OCI-LY7 (cell line): ENCODE measurements around the gene SLC9A6. TPM values are rescaled to one million over a fixed set of nuclear protein-coding genes. Genes with fewer than 3 reads are reported as not detected.

Experiments
- BruUV-seq: library from RNA; stranded (reverse); fragments of 400-500 nt; replicated peaks from 2 replicates; lab custom pipeline; 2021; lab: Mats Ljungman, UMichigan
- CTCF ChIA-PET: fragments of 300-600 bp; sonication (Branson Sonifier 250); formaldehyde crosslinking; loops from one replicate; lab custom pipeline; 2022; ENCODE audit warnings: antibody characterized with exemption; ENCODE audit not compliant: unreplicated experiment; lab: Charles Lee
- POLR2A ChIA-PET: fragments of 300-600 bp; sonication (Branson Sonifier 250); formaldehyde crosslinking; loops from one replicate; lab custom pipeline; 2022; ENCODE audit warnings: antibody characterized with exemption; lab: Charles Lee
- DNase-seq: peaks from one replicate; pipeline ENCODE4 v3.0.0-alpha.2; 2015; ENCODE audit warnings: low spot score
- H2AFZ ChIP-seq: fragments of 200-600 bp; sonication (generic), shearing (Covaris generic); 2 replicates; pipeline ENCODE4 v1.6.1; 2014; ENCODE audit warnings: mild to moderate bottlenecking, antibody characterized with exemption, low read length, moderate library complexity
- H3K27ac ChIP-seq: fragments of 200-600 bp; sonication (generic); 2 replicates; pipeline ENCODE4 v1.5.1; 2014; ENCODE audit warnings: mixed run types, low read depth, mild to moderate bottlenecking, moderate library complexity, low read length, inconsistent platforms; ENCODE audit not compliant: poor library complexity, severe bottlenecking
- H3K36me3 ChIP-seq: fragments of 200-600 bp; sonication (generic); 2 replicates; pipeline ENCODE4 v1.6.1; 2014; ENCODE audit warnings: mild to moderate bottlenecking, antibody characterized with exemption, low read length, moderate library complexity, mixed read lengths; ENCODE audit not compliant: insufficient read depth
- H3K4me1 ChIP-seq: fragments of 200-600 bp; sonication (generic); 2 replicates; pipeline ENCODE4 v1.5.1; 2014; ENCODE audit warnings: mild to moderate bottlenecking, low read length; ENCODE audit not compliant: insufficient read depth, poor library complexity, severe bottlenecking
- H3K4me2 ChIP-seq: fragments of 200-600 bp; sonication (generic); 2 replicates; pipeline ENCODE4 v1.6.1; 2014; ENCODE audit warnings: mild to moderate bottlenecking, low read length
- H3K4me3 ChIP-seq: fragments of 200-600 bp; sonication (generic); 2 replicates; pipeline ENCODE4 v1.5.1; 2014; ENCODE audit warnings: mild to moderate bottlenecking, low read depth, low read length; ENCODE audit not compliant: poor library complexity, severe bottlenecking
- H3K79me2 ChIP-seq: fragments of 200-600 bp; sonication (generic); 2 replicates; pipeline ENCODE4 v1.6.1; 2016; ENCODE audit warnings: low read depth, mild to moderate bottlenecking, low read length, moderate library complexity, mixed read lengths; ENCODE audit not compliant: insufficient read depth
- H3K9me2 ChIP-seq: fragments of 200-600 bp; sonication (generic); 2 replicates; pipeline ENCODE4 v1.6.1; 2016; ENCODE audit warnings: mild to moderate bottlenecking, low read length, mixed read lengths; ENCODE audit not compliant: insufficient read depth
- H3K9me3 ChIP-seq: fragments of 200-600 bp; sonication (generic); 2 replicates; pipeline ENCODE4 v1.6.1; 2014; ENCODE audit warnings: mild to moderate bottlenecking, mixed run types, low read length, mixed read lengths
- H4K20me1 ChIP-seq: fragments of 200-600 bp; sonication (generic); 2 replicates; pipeline ENCODE4 v1.6.1; 2014; ENCODE audit warnings: mild to moderate bottlenecking, antibody characterized with exemption, low read length, moderate library complexity, mixed read lengths; ENCODE audit not compliant: insufficient read depth
- CTCF ChIP-seq: fragments of 200-600 bp; sonication (generic); conservative IDR thresholded peaks from 2 replicates; pipeline ENCODE4 v1.5.1; 2014; ENCODE audit warnings: mild to moderate bottlenecking, antibody characterized with exemption, low read length, moderate library complexity, mixed read lengths
- EZH2phosphoT487 ChIP-seq: fragments of 200-600 bp; sonication (generic); IDR thresholded peaks from 2 replicates; pipeline ENCODE4 v1.6.1; 2018; ENCODE audit warnings: low read depth, borderline replicate concordance, mild to moderate bottlenecking, mixed run types, antibody characterized with exemption, low read length, moderate library complexity, mixed read lengths
- intact Hi-C: fragments of 100-400 bp; cut with micrococcal nuclease; formaldehyde crosslinking; loops from one replicate; pipeline ENCODE4 v1.10.0; 2022; ENCODE audit not compliant: unreplicated experiment
- total RNA-seq, 2 experiments: library from RNA; depleted of rRNA in 1 of 2; stranded (reverse); fragments of >200 nt in 1 of 2; shearing (Covaris generic) in 1 of 2; gene quantifications; 2 replicates each; pipeline ENCODE4 v1.2.3, GENCODE V29; 2014 to 2022

The SLC9A6 gene
- total RNA-seq, 2 experiments from 2014 or later = 7.7 to 12.6 TPM

DNA sequence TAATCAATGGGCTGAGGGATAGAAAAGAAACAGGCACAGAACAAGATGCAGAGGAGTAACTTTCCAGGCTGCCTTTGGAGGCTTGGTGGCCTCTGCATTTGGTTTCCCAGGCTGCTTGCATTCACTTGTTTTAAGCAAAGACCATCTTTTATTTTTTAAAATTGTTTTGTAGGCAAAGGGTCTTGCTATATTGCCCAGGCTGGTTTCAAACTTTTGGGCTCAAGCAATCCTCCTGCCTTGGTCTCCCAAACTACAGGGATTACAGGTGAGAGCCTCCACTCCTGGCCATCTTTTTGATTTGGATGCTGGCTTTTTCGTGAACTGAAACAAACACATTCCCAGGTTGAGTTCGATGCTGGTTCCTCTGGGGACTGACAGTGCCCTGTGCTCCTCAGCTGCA lies 74.1 kb downstream of the SLC9A6 start:
- intact Hi-C loops = no loop called here
- Histone ChIP-seq H3K9me3 (no peaks in the 10 kb centered on the region), H3K4me1 (no peaks in the 10 kb centered on the region), H4K20me1 (no peaks in the 10 kb centered on the region), H3K4me2 (no peak overlapping the region), H2AFZ (no peak overlapping the region), H3K36me3 (no peaks in the 10 kb centered on the region), H3K9me2 (no peaks in the 10 kb centered on the region), H3K27ac (no peak overlapping the region), H3K79me2 (no peaks in the 10 kb centered on the region), H3K4me3 (no peak overlapping the region)
- no peak for TF ChIP-seq CTCF
- TF ChIP-seq EZH2phosphoT487 = no peak
- no peak for DNase-seq
- ChIA-PET POLR2A (no interaction called here), CTCF (no interaction called here)
- no TSS peak for BruUV-seq

- Histone ChIP-seq H3K9me3 (no peaks in the 10 kb centered on the region), H3K79me2 (no peaks in the 10 kb centered on the region), H2AFZ (no peak overlapping the region), H3K4me3 (no peak overlapping the region), H3K4me2 (no peak overlapping the region), H3K9me2 (no peaks in the 10 kb centered on the region), H3K27ac (no peak overlapping the region), H4K20me1 (no peaks in the 10 kb centered on the region), H3K36me3 (no peaks in the 10 kb centered on the region), H3K4me1 (no peaks in the 10 kb centered on the region)
- DNase-seq = no peak
- ChIA-PET CTCF (no interaction called here), POLR2A (no interaction called here)
- no TSS peak for BruUV-seq
- no peak for TF ChIP-seq CTCF
- no peak for TF ChIP-seq EZH2phosphoT487
- intact Hi-C loops = no loop called here
Observed at GRCh38 chrX:136061286-136061685, 76.1 kb downstream of the SLC9A6 start.

GRCh38 chrX:136061696-136062095 lies 76.5 kb downstream of the SLC9A6 start:
- no TSS peak for BruUV-seq
- TF ChIP-seq CTCF (no peak), EZH2phosphoT487 (no peak)
- Histone ChIP-seq H3K9me3 (no peaks in the 10 kb centered on the region), H3K4me1 (no peaks in the 10 kb centered on the region), H3K4me3 (no peak overlapping the region), H3K27ac (no peak overlapping the region), H4K20me1 (no peaks in the 10 kb centered on the region), H3K4me2 (no peak overlapping the region), H3K36me3 (no peaks in the 10 kb centered on the region), H3K9me2 (no peaks in the 10 kb centered on the region), H3K79me2 (no peaks in the 10 kb centered on the region), H2AFZ (no peak overlapping the region)
- ChIA-PET CTCF (no interaction called here), POLR2A (no interaction called here)
- intact Hi-C loops = no loop called here
- DNase-seq = no peak
